Measurements from ENCODE around the gene PIGT. TPM values are rescaled to one million over a fixed set of nuclear protein-coding genes. Genes with fewer than 3 reads are reported as not detected.

The PIGT gene
- total and polyA plus RNA-seq, 2 experiments from 2014 or later = 48.4 to 63.1 TPM

DNA sequence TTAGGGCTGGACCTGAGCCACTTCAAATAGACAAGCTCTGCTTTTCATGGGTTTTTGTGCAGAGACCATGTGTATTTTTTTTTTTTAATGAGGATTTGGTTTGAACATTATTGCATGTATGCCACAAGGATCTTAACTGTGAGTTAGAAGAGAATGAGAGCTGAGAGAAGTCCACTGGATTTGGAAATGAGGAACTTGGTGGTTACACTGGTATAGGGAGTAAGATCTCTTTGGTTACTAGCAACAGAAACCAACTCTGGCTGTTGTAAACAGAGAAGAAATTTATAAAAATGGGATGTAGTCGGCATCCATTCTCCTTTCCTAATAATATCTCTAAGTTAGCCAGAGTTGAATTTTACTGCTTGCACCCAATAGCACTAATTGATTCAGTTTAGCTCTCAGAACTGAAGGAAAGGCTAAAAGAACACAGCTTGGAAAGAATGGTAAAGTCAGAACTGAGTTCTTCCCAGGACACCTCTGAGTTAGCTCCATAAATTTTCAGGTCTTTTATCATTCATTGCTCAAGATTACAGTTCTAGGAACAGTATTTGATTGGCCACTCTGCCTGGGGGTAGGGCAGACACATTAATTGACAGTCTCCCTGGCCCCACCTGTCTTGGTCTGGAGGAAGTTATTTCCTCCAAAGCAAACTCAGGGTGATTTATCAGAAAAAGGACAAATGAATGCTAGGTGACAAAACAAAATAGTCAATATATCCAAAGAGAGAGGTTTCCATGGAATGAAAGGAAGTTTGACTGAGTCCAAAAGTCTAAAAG, 49.7 kb downstream of the PIGT start:
- Mint-ChIP-seq H3K36me3 (ENCODE audit: low read depth) (no peaks in the 10 kb centered on the region), H3K27ac (no peak overlapping the region), H3K27me3 (ENCODE audit: insufficient read depth, low read depth, poor library complexity) (peaks cover 15% of the 10 kb centered on the region), H3K9me3 (no peaks in the 10 kb centered on the region), H3K4me1 (peaks cover 22% of the 10 kb centered on the region), H3K4me3 (no peak overlapping the region)
- no peaks in the 10 kb centered on the region for H3K79me2 ChIP-seq (replicated peaks; ENCODE audit: insufficient read depth)
- peaks cover 21% of the 10 kb centered on the region for H3K4me1 ChIP-seq (ENCODE audit: insufficient read depth)
- no peak overlapping the region for H3K27ac ChIP-seq (ENCODE audit: low read depth)
- H3K4me3 ChIP-seq = no peak overlapping the region
- DNase-seq (ENCODE audit: low spot score) = peak; percentile 32
- no peaks in the 10 kb centered on the region for H3K36me3 ChIP-seq (ENCODE audit: insufficient read depth)
- peaks cover 4% of the 10 kb centered on the region; the same call in 1 of the 2 replicates for H3F3A ChIP-seq (replicated peaks; ENCODE audit: low read depth)
- no peak overlapping the region for H3K4me2 ChIP-seq
- no peaks in the 10 kb centered on the region for H4K20me1 ChIP-seq (replicated peaks; ENCODE audit: insufficient read depth)
- TF ChIP-seq ZNF114 (CRISPR knock-in tag; IDR thresholded peaks at IDR 0.05) (no peak), EZH2 (IDR thresholded peaks at IDR 0.05; ENCODE audit: low read depth, unreplicated experiment) (no peak), JUNB (IDR thresholded peaks at IDR 0.05; ENCODE audit: unreplicated experiment) (no peak), STAT1 (IDR thresholded peaks at IDR 0.05; ENCODE audit: unreplicated experiment) (no peak), NANOG (IDR thresholded peaks at IDR 0.05; ENCODE audit: borderline replicate concordance) (no peak), POLR2AphosphoS5 (IDR thresholded peaks at IDR 0.05; ENCODE audit: low read depth) (no peak), EZH2phosphoT487 (IDR thresholded peaks at IDR 0.05; ENCODE audit: unreplicated experiment) (no peak), ZNF331 (CRISPR knock-in tag; IDR thresholded peaks at IDR 0.05; ENCODE audit: low read depth) (no peak), CREB1 (CRISPR knock-in tag; IDR thresholded peaks at IDR 0.05; ENCODE audit: low read depth) (no peak)
- TF ChIP-seq, protein P1, sequence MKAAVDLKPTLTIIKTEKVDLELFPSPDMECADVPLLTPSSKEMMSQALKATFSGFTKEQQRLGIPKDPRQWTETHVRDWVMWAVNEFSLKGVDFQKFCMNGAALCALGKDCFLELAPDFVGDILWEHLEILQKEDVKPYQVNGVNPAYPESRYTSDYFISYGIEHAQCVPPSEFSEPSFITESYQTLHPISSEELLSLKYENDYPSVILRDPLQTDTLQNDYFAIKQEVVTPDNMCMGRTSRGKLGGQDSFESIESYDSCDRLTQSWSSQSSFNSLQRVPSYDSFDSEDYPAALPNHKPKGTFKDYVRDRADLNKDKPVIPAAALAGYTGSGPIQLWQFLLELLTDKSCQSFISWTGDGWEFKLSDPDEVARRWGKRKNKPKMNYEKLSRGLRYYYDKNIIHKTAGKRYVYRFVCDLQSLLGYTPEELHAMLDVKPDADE (IDR thresholded peaks at IDR 0.05) = no peak
- TF ChIP-seq, protein P2, sequence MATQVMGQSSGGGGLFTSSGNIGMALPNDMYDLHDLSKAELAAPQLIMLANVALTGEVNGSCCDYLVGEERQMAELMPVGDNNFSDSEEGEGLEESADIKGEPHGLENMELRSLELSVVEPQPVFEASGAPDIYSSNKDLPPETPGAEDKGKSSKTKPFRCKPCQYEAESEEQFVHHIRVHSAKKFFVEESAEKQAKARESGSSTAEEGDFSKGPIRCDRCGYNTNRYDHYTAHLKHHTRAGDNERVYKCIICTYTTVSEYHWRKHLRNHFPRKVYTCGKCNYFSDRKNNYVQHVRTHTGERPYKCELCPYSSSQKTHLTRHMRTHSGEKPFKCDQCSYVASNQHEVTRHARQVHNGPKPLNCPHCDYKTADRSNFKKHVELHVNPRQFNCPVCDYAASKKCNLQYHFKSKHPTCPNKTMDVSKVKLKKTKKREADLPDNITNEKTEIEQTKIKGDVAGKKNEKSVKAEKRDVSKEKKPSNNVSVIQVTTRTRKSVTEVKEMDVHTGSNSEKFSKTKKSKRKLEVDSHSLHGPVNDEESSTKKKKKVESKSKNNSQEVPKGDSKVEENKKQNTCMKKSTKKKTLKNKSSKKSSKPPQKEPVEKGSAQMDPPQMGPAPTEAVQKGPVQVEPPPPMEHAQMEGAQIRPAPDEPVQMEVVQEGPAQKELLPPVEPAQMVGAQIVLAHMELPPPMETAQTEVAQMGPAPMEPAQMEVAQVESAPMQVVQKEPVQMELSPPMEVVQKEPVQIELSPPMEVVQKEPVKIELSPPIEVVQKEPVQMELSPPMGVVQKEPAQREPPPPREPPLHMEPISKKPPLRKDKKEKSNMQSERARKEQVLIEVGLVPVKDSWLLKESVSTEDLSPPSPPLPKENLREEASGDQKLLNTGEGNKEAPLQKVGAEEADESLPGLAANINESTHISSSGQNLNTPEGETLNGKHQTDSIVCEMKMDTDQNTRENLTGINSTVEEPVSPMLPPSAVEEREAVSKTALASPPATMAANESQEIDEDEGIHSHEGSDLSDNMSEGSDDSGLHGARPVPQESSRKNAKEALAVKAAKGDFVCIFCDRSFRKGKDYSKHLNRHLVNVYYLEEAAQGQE (IDR thresholded peaks at IDR 0.05; ENCODE audit: unreplicated experiment) = no peak
- TF ChIP-seq, protein P3, sequence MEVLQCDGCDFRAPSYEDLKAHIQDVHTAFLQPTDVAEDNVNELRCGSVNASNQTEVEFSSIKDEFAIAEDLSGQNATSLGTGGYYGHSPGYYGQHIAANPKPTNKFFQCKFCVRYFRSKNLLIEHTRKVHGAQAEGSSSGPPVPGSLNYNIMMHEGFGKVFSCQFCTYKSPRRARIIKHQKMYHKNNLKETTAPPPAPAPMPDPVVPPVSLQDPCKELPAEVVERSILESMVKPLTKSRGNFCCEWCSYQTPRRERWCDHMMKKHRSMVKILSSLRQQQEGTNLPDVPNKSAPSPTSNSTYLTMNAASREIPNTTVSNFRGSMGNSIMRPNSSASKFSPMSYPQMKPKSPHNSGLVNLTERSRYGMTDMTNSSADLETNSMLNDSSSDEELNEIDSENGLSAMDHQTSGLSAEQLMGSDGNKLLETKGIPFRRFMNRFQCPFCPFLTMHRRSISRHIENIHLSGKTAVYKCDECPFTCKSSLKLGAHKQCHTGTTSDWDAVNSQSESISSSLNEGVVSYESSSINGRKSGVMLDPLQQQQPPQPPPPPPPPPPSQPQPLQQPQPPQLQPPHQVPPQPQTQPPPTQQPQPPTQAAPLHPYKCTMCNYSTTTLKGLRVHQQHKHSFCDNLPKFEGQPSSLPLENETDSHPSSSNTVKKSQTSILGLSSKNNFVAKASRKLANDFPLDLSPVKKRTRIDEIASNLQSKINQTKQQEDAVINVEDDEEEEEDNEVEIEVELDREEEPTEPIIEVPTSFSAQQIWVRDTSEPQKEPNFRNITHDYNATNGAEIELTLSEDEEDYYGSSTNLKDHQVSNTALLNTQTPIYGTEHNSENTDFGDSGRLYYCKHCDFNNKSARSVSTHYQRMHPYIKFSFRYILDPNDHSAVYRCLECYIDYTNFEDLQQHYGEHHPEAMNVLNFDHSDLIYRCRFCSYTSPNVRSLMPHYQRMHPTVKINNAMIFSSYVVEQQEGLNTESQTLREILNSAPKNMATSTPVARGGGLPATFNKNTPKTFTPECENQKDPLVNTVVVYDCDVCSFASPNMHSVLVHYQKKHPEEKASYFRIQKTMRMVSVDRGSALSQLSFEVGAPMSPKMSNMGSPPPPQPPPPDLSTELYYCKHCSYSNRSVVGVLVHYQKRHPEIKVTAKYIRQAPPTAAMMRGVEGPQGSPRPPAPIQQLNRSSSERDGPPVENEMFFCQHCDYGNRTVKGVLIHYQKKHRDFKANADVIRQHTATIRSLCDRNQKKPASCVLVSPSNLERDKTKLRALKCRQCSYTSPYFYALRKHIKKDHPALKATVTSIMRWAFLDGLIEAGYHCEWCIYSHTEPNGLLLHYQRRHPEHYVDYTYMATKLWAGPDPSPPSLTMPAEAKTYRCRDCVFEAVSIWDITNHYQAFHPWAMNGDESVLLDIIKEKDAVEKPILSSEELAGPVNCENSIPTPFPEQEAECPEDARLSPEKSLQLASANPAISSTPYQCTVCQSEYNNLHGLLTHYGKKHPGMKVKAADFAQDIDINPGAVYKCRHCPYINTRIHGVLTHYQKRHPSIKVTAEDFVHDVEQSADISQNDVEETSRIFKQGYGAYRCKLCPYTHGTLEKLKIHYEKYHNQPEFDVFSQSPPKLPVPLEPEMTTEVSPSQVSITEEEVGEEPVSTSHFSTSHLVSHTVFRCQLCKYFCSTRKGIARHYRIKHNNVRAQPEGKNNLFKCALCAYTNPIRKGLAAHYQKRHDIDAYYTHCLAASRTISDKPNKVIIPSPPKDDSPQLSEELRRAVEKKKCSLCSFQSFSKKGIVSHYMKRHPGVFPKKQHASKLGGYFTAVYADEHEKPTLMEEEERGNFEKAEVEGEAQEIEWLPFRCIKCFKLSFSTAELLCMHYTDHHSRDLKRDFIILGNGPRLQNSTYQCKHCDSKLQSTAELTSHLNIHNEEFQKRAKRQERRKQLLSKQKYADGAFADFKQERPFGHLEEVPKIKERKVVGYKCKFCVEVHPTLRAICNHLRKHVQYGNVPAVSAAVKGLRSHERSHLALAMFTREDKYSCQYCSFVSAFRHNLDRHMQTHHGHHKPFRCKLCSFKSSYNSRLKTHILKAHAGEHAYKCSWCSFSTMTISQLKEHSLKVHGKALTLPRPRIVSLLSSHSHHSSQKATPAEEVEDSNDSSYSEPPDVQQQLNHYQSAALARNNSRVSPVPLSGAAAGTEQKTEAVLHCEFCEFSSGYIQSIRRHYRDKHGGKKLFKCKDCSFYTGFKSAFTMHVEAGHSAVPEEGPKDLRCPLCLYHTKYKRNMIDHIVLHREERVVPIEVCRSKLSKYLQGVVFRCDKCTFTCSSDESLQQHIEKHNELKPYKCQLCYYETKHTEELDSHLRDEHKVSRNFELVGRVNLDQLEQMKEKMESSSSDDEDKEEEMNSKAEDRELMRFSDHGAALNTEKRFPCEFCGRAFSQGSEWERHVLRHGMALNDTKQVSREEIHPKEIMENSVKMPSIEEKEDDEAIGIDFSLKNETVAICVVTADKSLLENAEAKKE (CRISPR knock-in tag; IDR thresholded peaks at IDR 0.05) = no peak
- TF ChIP-seq, protein P4, sequence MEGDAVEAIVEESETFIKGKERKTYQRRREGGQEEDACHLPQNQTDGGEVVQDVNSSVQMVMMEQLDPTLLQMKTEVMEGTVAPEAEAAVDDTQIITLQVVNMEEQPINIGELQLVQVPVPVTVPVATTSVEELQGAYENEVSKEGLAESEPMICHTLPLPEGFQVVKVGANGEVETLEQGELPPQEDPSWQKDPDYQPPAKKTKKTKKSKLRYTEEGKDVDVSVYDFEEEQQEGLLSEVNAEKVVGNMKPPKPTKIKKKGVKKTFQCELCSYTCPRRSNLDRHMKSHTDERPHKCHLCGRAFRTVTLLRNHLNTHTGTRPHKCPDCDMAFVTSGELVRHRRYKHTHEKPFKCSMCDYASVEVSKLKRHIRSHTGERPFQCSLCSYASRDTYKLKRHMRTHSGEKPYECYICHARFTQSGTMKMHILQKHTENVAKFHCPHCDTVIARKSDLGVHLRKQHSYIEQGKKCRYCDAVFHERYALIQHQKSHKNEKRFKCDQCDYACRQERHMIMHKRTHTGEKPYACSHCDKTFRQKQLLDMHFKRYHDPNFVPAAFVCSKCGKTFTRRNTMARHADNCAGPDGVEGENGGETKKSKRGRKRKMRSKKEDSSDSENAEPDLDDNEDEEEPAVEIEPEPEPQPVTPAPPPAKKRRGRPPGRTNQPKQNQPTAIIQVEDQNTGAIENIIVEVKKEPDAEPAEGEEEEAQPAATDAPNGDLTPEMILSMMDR (conservative IDR thresholded peaks at IDR 0.05; ENCODE audit: low read depth in 2 of 2) = no peak
- ATAC-seq = no peak
- no peaks in the 10 kb centered on the region for H3K9me2 ChIP-seq (ENCODE audit: insufficient read depth)
- H3K27me3 ChIP-seq (ENCODE audit: insufficient read depth) = peaks cover 11% of the 10 kb centered on the region; the same call in 1 of the 2 replicates
- H2AFZ ChIP-seq = no peak overlapping the region

Data from GM23338 (cell line).